Measurements from ENCODE around the gene LEMD1.
"Not testable (repeated sequence)": the region's sequence is repeated elsewhere in the genome, so short reads cannot be mapped to it uniquely, and the experiment has no call there.

Gene LEMD1

DNA sequence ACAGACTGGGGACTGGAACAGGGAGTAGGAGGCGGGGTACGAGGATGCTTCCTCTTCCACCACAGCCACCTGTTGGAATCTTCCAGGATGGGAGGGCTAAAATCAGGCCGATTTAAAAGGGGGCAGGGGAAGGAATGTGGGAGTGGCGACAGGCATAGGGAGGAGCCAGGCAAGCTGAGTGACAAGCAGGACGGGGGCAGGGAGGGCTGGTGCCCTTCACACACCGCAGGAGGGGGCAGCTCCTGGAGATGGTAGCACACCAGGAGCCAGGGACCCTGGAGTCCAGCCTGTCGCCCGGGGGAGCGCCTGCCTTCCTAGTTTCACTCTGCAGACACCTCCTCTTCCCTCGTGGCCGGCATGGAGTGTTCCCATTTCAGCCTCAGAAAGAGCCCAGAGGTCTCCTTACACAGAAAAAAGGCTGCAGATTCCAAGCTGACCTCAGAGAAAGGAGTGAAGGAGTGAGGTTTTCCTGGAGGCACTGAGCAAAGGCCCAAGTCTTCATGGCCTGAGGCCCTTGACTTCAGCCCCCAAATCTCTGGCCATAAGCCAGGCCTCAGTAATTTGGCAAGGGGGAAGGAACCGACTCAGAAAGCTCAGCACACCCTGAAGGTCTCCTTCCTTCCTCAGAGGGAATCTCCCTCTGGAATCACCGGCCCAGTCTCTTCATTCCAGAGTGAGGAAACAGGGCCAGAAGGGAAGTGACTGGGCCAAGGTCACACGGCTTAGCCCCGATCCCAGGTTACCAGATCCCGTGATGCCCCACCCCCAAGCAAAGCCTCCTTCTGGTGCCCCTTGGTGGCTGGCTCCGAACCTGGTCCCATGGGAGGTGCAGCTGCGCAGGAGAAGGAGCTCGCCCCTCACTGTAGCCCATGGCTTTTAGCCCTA, 25.8 kb upstream of the LEMD1 start:
- no peak for DNase-seq (ENCODE audit: low read depth in 4 of 4, low spot score in 1 of 4)

DNA sequence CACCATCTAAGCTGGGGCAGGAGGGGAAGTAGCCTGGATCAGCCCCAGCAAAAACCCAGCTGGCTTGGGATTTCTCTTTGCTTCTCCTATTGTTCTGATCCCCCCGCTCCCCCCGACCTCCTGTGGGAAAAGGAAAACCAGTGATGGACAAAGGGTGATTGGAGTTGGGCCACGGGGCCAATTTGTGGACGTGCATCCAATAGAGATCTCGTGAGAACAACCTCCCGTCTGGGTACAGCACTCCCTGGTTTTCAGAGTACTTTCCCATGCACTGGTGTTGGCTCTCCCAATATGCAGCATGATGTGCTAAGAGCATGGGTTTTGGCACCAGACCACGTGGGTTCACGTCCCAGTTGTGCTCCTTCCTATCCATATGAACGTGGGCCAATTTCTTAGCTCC, 25.0 kb upstream of the LEMD1 start:
- no peak for DNase-seq (ENCODE audit: low read depth in 4 of 4, low spot score in 1 of 4)

DNA sequence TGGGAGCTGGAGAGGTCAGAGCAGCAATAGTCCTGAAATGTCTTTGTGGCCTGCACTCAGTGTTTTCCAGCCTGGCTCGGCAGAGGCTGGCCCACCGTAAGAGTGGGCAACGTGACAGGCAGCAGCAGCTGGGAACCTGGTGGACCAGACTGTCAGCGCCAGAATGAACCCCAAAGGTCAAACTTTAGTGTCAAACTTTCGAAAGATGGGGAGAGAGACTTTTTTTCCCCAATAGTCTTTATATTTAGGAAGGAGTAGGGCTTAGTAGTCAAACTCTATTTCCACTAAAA, 23.7 kb upstream of the LEMD1 start:
- no peak for DNase-seq (ENCODE audit: low read depth in 4 of 4, low spot score in 1 of 4)

DNA sequence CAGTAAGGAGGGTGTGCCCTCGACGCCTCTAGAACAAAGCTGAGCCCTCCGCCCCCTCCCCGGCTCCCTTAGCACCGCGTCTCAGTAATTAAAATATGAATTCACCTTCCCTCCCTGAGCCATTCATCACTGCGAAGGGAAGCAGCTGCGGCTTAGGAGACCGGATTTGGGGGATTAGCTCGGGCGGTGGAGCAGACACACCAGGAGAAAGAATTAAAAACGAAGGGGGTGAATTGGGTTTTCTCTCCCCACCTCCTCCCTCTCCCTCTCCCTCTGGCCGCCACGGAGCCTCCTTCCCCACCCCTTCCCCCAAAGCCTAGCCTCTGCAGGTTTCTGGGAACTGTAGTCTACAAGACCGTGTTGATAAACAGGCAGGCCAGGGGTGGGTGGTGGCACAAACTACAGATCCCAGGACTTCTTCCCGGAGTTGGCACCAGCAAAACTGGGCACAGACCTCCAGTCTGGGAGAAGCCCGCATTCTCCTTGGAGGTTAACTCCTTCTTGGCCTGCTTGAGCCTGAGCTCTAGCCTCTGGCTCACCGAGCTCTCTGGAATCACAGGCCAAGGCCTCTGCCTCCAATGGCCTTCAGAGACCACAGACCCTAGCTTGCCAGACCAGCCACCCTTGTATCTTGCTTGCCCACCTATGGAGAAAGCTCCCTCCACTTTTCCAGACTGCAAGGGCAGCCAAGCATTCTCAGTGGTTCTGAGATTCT, 23.2 kb upstream of the LEMD1 start:
- no peak for DNase-seq (ENCODE audit: low read depth in 4 of 4, low spot score in 1 of 4)

DNA sequence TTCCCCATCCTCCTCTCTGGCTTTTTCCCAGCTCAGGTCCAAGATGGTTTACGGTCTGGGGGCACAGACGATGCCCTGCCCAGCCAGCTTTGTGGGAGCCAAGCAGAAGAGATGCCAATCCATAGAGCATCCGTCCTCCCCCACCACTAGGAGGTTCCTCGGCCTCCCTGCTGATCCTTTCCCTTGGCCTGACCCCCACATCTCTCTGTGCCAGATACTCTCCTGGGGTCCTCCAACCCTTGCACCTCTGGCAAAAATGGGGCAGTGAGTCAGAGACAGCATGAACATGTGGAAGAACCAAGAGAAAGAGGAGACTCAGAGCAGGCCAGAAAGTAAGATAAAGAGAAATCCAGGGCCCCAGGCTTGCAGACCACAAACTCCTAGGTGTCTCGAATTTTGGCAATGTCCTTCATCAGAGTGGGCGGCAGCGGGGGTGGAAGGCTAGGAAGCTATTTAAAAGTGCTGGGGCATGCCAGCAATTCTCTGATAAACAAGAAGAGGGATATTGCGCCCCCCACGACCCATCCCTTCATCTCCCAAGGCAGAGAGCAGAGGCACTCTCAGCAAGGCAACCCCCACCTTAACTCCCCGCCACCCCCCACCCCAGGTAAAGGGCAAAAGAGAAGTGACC, 22.6 kb upstream of the LEMD1 start:
- no peak for DNase-seq (ENCODE audit: low read depth in 4 of 4, low spot score in 1 of 4)

DNA sequence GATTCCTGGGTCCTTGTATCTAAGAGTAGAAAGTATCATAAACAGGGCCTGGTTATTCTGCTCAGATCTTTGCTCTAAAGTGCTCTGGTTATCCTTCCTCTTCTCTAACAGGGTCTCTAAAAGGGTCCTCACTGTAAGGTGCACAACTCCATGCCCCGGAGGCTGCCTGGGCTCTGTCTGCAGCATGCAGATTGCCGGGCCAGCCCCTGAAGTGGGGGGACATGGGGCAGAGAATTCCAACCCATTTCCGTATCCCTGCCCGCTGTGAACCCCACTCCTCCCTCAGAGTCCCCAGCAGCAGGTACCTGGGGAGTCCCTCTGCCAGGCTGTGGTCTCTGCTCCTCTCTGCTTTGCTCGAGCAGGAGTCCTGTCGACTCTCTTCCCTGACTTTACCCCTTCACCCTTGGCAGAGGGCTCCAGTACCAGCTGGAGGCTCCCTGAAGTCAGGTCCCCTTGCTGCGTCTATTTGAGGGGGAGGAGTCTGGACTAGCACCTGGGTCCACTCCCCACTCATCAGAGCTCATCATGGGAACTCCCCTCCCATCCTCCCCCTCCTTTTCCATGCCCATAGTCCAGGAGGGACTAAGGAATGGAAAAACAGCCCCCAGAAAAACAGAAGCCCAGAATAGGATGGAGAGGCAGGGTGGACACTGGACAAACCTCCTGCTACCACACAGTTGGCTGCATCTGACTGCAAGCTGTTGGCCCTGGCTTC, 21.9 kb upstream of the LEMD1 start:
- DNase-seq (ENCODE audit: low read depth in 4 of 4, low spot score in 1 of 4): no peak

DNA sequence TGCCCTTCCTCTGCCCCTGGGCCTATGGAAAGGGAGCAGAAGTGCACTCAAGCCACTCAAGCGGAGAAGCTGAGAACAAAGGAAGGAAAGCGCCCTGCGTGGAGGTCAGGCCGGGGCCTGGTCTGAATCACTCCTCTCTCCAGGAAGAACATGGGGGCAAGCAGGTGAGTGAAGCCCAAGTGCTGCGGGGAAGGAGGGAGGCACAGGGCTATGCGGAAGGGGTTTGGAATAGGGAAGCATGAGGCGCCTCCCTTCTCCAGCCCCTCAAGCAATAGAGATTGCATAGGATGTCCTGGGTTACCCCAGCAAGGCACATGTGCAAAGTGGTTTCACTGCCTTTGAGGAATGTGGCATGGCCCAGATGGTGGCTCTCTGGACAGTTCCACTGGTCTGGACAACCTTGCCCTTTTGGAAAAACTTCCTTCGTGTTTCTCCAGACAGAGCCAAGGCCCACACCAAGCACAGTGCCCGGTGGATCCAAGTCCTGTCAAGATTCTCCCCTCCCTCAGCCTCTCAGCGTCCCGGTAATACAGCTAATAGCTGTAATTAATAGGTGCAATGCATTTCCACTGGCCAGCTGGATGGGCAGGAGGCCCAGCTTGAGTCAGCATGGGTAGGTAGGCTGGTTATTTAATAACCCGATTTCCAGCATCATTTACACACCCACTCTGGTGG, 20.3 kb upstream of the LEMD1 start:
- no peak for DNase-seq (ENCODE audit: low read depth in 4 of 4, low spot score in 1 of 4)

DNA sequence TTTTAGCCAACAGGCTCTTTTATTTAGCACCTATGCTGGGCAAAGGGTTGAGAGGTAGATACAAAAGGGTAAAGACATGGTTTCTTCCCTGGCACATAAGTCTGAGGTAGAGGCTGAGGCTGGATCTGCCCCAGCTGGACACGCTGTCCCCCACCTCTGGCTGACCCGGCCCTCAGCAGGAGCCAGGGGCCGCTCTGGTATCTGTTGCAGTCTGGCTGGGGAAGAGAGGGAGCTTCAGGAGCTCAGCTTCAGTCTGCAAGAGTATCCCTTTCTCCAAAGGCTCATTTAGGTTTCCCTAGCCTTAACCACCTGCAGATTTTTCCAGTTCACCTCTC, 19.8 kb upstream of the LEMD1 start:
- DNase-seq (ENCODE audit: low read depth in 4 of 4, low spot score in 1 of 4): no peak

DNA sequence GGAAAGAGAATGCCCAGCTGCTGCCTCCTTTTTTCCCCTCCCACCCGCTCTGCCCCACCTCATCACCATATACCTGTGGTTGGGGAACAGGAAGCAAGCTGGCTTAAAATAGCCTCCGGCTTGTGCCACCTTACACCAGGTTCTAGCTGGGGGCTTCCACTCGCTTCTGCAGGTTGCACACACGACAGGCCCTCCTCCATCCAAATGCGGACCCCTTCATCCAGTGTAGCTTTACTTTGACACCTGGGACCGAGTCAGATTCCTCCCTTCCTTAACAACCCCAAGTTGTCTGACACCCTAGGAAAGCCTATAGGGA, 19.4 kb upstream of the LEMD1 start:
- no peak for DNase-seq (ENCODE audit: low read depth in 4 of 4, low spot score in 1 of 4)

DNA sequence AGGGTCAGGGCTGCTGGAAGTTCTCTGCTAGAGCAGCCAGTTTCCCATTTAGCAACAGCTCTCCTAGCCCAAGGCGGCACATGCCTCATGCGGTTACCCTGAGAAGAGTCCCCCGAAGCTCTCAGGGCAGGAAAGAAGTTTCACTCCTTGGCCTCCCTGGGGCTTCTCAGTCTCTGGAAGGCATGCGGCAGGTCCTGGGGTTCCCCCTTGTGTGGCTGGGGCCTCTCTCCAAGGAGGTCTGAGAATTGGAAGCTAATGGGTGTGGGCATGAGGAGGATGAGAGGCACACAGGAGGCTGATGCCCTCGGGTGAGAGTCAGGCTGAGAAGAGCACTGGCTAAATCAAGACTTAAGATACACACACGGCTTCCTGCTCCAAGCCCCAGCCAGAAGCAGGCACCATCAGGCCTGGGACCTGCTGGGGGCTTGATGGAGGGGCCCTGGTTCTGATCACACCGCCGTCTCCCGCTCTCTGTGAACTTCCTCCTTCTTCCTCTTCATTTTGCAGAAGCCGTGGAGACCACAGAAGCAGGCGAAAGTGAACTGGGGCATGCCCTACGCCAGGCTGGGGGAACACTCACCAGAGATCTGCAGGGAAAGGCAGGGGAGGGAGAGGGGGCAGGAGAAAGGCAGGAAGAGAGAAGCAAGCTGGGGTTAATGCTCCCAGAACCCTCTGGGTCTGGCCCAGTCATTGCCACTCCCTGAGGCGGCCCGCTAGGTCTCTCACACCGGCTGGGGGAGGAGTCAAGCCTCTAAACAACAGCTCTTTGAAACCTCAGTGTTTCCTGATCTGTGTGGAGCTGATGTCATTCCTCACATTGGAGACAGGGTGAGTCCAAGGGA, 18.8 kb upstream of the LEMD1 start:
- DNase-seq (ENCODE audit: low read depth in 4 of 4, low spot score in 1 of 4): peak; percentile 20 to 58 (median 38)

DNA sequence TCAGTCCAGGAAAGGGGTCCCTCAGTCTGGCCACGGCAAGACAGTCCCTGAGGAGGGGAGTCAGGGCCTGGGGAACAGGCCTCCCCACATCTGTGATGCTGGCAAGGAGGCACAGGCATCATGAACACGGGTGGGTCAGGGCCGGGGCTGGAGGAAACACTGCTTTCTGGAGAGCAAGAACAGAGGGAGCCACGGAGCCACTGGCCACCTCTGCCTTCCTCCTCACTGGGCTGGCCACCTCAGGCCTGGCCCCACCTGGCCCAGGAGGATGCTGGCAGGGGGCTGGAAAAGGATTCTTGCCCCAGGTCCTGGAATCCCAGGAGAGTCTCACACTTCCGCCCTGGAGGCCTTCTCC, 18.2 kb upstream of the LEMD1 start:
- DNase-seq (ENCODE audit: low read depth in 4 of 4, low spot score in 1 of 4): no peak

DNA sequence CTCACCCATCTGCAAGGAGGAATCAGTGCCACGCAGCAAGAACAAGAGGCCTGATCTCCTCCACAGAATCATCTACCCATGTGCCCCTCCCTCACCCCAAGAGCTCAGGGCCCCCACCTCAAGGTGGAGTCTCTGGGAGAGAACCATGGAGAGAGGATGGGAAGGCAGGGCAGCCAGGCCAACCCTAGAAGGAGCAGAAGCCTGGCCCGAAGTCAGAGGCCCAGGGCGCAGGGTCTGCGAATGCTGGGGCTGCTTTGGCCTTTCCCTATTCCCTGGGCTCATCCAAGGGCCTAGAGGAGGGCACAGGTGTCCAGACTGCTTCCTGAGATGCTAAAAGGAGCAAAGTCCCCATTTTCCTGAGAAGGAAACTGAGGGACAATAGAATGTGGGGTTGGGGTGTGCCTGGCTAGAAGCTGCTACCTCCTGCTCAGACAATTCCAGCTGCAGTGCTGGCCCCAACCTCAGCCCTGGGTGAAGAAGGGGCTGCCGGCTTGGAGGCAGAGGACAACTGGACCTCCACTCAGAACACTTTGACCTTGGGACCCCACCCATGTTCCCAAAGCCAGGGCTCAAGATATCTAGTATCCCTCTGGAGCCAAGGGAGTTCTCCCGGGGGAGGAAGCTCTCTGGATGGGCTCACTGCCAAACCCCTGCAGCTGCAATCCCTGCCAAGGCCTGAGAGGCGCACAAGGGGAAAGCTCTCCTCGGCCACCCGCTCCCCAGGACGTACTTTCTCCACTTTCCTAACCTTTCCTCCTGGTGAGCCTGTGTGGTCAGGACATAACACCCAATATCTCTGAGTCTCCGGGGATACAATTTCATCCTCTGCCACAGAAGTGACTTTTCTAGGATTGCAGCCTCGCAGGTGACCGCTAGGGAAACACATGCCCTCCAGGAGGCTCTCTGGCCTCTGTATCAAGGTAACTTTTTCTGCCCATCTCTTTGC, 16.6 kb upstream of the LEMD1 start:
- no peak for DNase-seq (ENCODE audit: low read depth in 4 of 4, low spot score in 1 of 4)

DNA sequence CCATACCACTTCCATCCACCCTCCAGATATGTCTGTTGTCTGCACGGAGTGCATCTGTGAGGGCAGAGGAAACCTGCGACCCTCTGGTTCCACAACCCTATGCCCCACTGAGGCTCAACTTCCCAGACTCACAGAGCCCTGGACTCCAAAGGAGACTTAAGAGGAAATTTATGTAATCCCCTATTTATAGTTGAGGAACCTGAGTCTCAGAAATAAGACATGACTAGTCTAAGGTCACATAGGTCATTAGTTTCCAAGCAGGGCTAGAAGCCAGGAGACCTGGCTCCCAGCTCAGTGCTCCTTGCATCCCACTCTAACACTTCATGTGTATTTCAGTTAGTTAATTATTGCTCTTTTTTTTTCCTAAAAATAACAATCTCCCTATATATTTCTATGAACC, 15.7 kb upstream of the LEMD1 start:
- no peak for DNase-seq (ENCODE audit: low read depth in 4 of 4, low spot score in 1 of 4)

DNA sequence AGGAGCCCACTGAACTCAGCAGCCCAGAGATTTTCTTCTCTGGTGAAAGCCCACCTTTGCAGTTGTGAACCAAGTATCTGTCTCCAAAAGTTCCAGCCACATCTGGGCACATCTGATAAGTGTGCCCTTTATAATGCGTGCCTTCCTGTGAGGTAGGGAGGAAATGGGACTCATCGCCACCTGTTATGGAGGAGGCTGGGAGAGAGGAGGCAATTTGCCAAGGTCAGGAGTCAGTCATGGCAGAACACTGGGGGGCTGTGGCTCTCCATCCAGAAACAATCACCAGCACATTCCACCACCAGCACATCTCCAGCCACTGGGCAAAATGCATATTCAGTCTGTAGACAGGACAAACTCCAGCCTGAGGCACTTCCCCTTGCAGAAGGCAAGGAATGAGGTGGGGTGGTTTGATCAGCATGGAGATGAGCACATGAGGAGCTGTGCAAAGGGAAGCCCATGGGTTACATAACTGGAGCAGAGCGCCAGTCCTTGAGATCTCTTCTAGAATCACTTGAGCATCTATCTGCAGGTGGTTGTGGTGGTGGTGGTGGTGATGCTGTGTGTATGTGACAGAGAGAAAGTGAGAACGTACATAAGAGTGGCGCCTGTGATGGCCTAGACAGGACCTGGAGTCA, 15.0 kb upstream of the LEMD1 start:
- DNase-seq (ENCODE audit: low read depth in 4 of 4, low spot score in 1 of 4): no peak

DNA sequence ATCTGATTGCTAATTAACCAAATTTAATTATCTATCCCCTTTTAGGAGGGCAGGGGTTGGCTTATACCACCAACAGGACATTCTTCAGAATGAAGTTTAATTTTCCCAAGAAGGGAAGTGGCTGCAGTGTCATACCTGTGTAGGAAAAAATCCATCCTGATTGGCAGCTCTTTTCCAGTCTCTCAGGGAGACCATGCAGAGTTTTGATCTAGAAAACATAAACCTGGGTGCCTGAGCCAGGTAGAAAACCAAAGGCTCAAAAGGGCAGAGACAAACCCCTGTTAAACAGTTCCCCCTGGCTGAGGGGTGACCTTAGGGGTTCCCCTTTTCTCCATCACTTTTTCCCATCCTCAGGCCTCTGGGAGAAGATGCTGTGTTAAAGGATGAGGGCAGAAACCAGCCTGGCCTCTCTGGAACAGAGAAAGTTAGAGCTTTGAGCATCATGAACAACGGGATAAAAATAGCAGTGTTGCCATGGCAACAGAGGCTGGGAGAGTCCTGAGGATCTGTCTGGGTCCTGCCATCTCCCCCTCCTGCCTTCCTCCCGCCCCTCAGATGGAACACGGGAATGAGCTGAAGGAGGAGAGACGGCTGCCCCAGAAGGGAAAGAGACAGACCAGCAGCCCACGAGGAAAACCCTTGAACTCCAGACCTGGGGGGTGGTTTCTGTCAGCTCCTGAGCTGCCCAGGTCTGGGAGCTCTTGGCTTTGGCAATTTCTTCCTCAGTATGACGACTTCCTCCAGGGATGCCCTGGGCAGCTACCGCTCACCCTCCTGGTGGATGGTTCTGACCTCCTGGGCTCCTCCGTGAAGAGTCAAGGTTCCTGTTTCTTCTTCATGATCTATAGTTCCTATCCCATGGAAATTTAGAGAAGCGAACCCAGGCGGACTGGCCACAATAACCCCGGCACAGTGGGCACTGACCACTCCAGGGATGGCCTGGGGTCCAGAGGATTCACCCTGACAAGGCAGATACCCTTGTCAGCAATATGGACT, 14.0 kb upstream of the LEMD1 start:
- no peak for DNase-seq (ENCODE audit: low read depth in 4 of 4, low spot score in 1 of 4)

DNA sequence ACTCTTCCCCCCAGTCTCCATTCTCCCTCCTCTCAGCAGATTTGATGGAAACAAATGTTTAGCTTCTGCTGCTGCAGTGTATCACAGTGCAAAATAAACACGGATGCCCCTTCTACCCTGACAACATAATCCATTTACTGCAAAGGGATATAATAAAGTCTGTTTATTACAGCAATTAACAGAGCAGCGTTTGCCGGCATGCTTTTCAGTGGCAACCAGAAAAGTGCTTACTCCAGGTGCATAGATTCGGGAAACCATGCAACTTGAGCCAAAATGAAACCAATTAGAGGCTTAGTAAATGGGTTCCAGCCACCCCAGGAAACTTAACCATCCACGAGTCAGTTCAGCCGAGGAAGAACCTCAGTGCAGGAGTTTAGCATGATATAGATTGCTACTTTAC, 12.9 kb upstream of the LEMD1 start:
- no peak for DNase-seq (ENCODE audit: low read depth in 4 of 4, low spot score in 1 of 4)

DNA sequence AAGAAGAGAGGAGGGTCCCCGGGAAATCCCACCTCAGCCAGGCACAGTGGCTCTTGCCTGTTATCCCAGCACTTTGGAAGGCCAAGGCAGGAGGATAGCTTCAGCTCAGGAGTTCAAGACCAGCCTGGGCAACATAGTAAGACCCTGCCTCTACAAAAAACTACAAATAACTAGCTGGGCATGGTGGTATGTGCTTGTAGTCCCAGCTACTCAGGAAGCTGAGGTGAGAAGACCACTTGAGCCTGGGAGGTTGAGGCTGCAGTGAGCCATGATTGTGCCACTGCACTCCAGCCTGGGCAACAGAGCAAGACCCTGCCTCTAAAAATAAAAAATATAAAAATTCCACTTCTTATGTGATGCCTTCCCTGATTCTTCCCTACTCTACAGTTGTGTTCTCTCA, 10.8 kb upstream of the LEMD1 start:
- not testable (repeated sequence) for DNase-seq (ENCODE audit: low read depth in 4 of 4, low spot score in 1 of 4)

DNA sequence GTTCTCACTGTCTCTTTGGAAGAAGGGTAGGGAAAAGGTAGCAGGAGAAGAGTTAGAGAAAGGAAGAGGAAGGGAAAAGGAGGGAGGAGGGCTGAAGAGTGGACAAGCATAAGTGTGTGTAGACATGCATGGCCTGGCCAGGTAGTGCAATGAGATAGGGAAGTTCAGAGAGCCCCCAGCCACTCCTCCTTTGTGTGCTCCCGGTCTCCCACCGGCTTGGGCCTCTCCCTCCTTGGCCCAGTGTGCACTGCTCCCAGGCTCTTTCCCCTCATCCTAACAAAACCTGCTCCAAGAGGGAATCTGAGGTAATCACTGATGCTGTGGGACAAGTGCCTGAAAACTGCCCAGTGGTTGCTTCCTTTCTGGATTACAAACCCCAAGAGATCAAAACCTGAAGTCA, 10.3 kb upstream of the LEMD1 start:
- no peak for DNase-seq (ENCODE audit: low read depth in 4 of 4, low spot score in 1 of 4)

Data from stimulated activated CD4-positive, alpha-beta T cell treated with anti-CD3 and anti-CD28 coated beads, Interleukin-1b, Interleukin-23, amount 100 ng/mL, for 24 hours (primary cell).